Stimulated activated CD4-positive, alpha-beta T cell treated with anti-CD3 and anti-CD28 coated beads, Interleukin-2, amount 100 ng/mL, for 24 hours (primary cell): ENCODE data around the gene OR1Q1.
"Not testable (repeated sequence)": the region's sequence is repeated elsewhere in the genome, so short reads cannot be mapped to it uniquely, and the experiment has no call there.

Experiments
- DNase-seq, 2 donors: peaks; one replicate each; pipeline ENCODE4 v3.0.0-alpha.2; 2020

Gene OR1Q1, protein sequence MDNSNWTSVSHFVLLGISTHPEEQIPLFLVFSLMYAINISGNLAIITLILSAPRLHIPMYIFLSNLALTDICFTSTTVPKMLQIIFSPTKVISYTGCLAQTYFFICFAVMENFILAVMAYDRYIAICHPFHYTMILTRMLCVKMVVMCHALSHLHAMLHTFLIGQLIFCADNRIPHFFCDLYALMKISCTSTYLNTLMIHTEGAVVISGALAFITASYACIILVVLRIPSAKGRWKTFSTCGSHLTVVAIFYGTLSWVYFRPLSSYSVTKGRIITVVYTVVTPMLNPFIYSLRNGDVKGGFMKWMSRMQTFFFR

GRCh38 chr9:122614362-122614761 lies at the start of gene OR1Q1:
Gene OR1Q1 (plus strand): TSS chr9:122614738. CDS start chr9:122614738, 0 bp downstream.
- DNase-seq: no peak

DNA sequence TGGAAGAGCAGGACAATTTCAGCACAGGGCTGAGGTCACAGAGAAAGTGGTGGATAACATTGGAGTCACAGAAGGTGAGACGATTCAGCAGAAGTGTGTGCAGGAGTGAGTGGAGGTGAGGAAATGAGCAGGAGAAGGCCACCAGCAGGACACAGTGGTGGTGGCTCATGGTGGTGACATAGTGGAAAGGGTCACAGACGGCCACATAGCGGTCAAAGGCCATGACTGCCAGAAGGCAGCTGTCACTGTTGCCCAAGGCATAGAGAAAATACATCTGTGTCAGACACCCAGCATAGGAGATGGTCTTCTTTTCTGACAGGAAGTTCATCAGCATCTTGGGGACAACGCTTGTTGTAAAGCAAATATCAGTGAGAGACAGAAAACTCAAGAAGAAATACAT lies 46.6 kb upstream of the OR1Q1 start:
- DNase-seq: no peak

- no peak for DNase-seq
These were observed 42.1 kb upstream of the OR1Q1 start for GRCh38 chr9:122572456-122572855.

DNA sequence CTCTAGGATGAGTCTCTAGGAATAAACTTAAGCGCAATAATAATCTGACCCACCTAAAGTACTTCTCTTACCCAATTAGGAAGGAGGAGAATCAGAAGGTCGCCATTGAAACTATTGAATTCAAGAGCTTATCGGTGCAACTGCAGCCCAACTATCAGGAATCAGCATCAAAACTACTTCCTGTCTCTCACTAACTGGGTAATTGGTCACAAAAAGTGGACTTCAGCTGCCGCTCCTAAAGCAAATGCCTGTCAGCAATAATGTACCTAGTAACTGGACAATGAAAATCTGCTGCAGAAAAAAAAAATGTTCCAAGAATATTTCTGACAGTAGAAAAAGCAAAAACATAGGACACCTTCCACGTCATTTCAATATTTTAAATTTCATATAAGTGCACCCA lies 34.7 kb upstream of the OR1Q1 start:
- DNase-seq: no peak

DNA sequence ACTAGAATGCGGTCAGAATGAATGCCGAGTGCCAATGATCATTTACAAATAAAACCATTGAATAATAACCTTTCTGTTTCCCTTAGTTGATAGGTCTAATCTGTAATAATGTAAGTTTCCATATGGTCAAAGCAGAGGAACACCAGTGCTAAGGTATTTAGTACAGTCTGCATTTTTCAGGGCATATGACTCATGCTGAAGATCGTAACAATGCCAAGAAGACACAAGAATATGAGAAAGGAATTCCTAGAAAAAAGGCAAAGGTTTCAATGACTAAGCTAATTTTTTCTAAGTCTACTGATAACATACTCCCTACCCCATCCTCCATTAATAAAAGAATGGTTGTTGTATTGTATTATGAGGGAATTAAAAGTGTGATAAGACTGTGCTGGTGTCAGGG lies 34.2 kb upstream of the OR1Q1 start:
- no peak for DNase-seq

DNA sequence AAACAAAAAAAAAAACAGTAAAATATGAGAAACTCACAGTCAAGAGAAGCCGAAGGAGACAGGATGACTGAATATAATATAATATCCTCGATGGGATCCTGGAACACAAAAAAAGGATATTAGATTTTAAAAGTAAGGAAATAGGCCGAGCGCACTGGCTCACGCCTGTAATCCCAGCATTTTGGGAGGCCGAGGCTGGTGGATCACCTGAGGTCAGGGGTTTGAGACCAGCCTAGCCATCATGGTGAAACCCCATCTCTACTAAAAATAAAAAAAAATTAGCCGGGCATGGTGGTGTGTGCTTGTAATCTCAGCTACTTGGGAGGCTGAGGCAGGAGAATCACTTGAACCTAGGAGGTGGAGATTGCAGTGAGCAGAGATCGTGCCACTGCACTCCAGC lies 31.3 kb upstream of the OR1Q1 start, which contains the start of gene OR1L8:
Gene OR1L8, minus strand, starts transcription at position 101 of the 400 bp plus-strand sequence. CDS start 14,907 bp downstream, outside the sequence.
- not testable (repeated sequence) for DNase-seq

GRCh38 chr9:122605691-122606090 lies 8.8 kb upstream of the OR1Q1 start:
- DNase-seq: no peak

- DNase-seq: no peak
These were observed 8.0 kb upstream of the OR1Q1 start for GRCh38 chr9:122606587-122606986.

GRCh38 chr9:122609804-122610203 lies 4.7 kb upstream of the OR1Q1 start:
- no peak for DNase-seq

- no peak for DNase-seq
These were observed 5.5 kb downstream of the OR1Q1 start for GRCh38 chr9:122619996-122620395.

- no peak for DNase-seq
These were observed 27.7 kb downstream of the OR1Q1 start for GRCh38 chr9:122642226-122642625.

DNA sequence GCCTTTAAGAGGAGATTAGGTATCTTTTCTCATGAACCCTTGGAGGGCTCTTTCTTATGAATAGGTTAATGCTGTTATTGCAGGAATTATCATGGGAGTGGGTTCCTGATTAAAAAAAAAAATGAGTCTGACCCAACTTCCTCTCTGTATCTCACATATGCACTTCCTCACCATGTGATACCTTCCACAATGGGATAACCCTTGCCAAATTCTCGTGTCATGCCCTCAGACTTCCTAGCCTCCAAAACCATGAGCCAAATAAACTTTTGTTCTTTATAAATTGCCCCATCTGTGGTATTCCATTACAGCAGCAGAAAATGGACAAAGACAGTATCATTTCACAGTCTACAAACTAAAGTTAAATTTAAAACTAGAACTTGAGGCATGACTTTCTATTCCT lies 41.8 kb downstream of the OR1Q1 start:
- DNase-seq: no peak

DNA sequence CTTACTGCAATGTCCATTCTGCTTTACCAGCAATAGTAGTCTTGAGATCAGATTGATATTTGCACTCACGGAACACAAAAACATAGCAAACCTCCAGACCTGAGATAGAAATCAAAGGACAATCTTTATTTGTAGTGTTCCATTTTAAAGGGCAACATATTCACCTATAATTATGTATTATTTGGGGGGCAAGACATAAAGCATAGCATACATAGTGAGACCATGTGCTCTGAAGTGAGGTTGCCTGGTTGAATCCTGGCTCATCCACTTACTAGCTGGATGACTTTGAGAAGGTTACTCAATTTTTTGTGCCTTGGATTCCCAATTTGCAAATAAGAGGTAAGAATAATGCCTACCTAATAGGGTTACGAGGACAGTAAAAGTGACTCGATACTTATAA lies 43.0 kb downstream of the OR1Q1 start, which contains the start of gene OR1B1:
Gene OR1B1, minus strand, starts transcription at position 101 of the 400 bp plus-strand sequence.
- no peak for DNase-seq

- no peak for DNase-seq
These were observed 46.9 kb downstream of the OR1Q1 start, which contains the start of gene OR1L1 for GRCh38 chr9:122661416-122661815. Gene OR1L1 (plus strand): TSS chr9:122661716. CDS start chr9:122661716, 0 bp downstream.
